DND-41 (cell line): ENCODE results near the gene FRK.

ENCODE experiments used
- ATAC-seq: fragments of 200-7000 bp; cut with Tn5 transposase; 3 replicates; pipeline ENCODE4 v1.9.1; 2021; ENCODE audit warnings: low read depth; ENCODE audit not compliant: insufficient read depth
- DNase-seq: peaks from one replicate; pipeline ENCODE4 v3.0.0-alpha.2; 2020
- H2AFZ ChIP-seq: 2 replicates; pipeline ENCODE4 v1.6.0; 2012; ENCODE audit warnings: low read depth, low read length
- H3K27ac ChIP-seq: 2 replicates; pipeline ENCODE4 v1.5.1; 2012; ENCODE audit warnings: low read length, inconsistent platforms
- H3K27me3 ChIP-seq: fragments of 200-600 bp; sonication (generic); 2 replicates; pipeline ENCODE4 v1.6.0; 2012; ENCODE audit warnings: low read length, mild to moderate bottlenecking, inconsistent platforms; ENCODE audit not compliant: insufficient read depth, poor library complexity
- H3K36me3 ChIP-seq: 2 replicates; pipeline ENCODE4 v1.5.1; 2012; ENCODE audit warnings: low read length, inconsistent platforms; ENCODE audit not compliant: insufficient read depth
- H3K4me1 ChIP-seq: 2 replicates; pipeline ENCODE4 v1.5.1; 2012; ENCODE audit warnings: mild to moderate bottlenecking, low read length; ENCODE audit not compliant: insufficient read depth
- H3K4me2 ChIP-seq: 2 replicates; pipeline ENCODE4 v1.6.0; 2012; ENCODE audit warnings: mild to moderate bottlenecking, moderate library complexity, low read length, inconsistent platforms; ENCODE audit not compliant: insufficient read depth
- H3K4me3 ChIP-seq, 2 experiments: fragments of 200-600 bp in 1 of 2; shearing (Covaris generic) in 1 of 2; 2 replicates each; pipeline ENCODE4 v1.5.1; 2012 to 2016; ENCODE audit warnings: inconsistent platforms in 2 of 2, low read length in 2 of 2, mild to moderate bottlenecking in 2 of 2, low read depth in 1 of 2, moderate library complexity in 1 of 2
- H3K79me2 ChIP-seq: 2 replicates; pipeline ENCODE4 v1.6.0; 2012; ENCODE audit warnings: low read length, inconsistent platforms; ENCODE audit not compliant: insufficient read depth
- H3K9ac ChIP-seq: 2 replicates; pipeline ENCODE4 v1.6.0; 2012; ENCODE audit warnings: low read depth, mild to moderate bottlenecking, inconsistent platforms, low read length, moderate library complexity
- H3K9me3 ChIP-seq: 2 replicates; pipeline ENCODE4 v1.5.1; 2012; ENCODE audit warnings: low read length, moderate library complexity, mild to moderate bottlenecking, inconsistent platforms; ENCODE audit not compliant: insufficient read depth, severe bottlenecking
- H4K20me1 ChIP-seq: 2 replicates; pipeline ENCODE4 v1.6.0; 2012; ENCODE audit warnings: low read length; ENCODE audit not compliant: insufficient read depth
- CTCF ChIP-seq: IDR thresholded peaks from 2 replicates; pipeline ENCODE4 v1.5.1; 2012; ENCODE audit warnings: borderline replicate concordance, low read length, moderate library complexity, mild to moderate bottlenecking; ENCODE audit not compliant: poor library complexity, severe bottlenecking; ENCODE audit errors: extremely low read depth
- EZH2 ChIP-seq: IDR thresholded peaks from 3 replicates; pipeline ENCODE4 v1.6.1; 2012; ENCODE audit warnings: borderline replicate concordance, low read depth, mild to moderate bottlenecking, moderate library complexity, low read length, inconsistent platforms; ENCODE audit not compliant: severe bottlenecking

FRK gene

GRCh38 chr6:116078945-116079344 lies 18.3 kb upstream of the FRK start:
- Histone ChIP-seq H3K4me3 (no peak overlapping the region), H3K4me2 (no peak overlapping the region), H3K36me3 (no peaks in the 10 kb centered on the region), H3K27ac (no peak overlapping the region), H3K79me2 (no peaks in the 10 kb centered on the region), H4K20me1 (no peaks in the 10 kb centered on the region), H3K27me3 (peaks cover 4% of the 10 kb centered on the region), H2AFZ (no peak overlapping the region), H3K9me3 (no peaks in the 10 kb centered on the region), H3K9ac (no peak overlapping the region), H3K4me1 (no peaks in the 10 kb centered on the region)
- TF ChIP-seq CTCF = no peak
- TF ChIP-seq EZH2 = no peak
- DNase-seq (no peak), ATAC-seq (no peak)

GRCh38 chr6:116078522-116078921 lies 17.8 kb upstream of the FRK start:
- no peak for TF ChIP-seq EZH2
- TF ChIP-seq CTCF = no peak
- H3K9ac ChIP-seq = no peak overlapping the region
- DNase-seq (no peak), ATAC-seq (no peak)
- no peaks in the 10 kb centered on the region for H3K4me1 ChIP-seq
- H3K27ac ChIP-seq = no peak overlapping the region
- no peak overlapping the region for H2AFZ ChIP-seq
- H3K79me2 ChIP-seq = no peaks in the 10 kb centered on the region
- no peaks in the 10 kb centered on the region for H3K36me3 ChIP-seq
- H4K20me1 ChIP-seq = no peaks in the 10 kb centered on the region
- H3K4me2 ChIP-seq = no peak overlapping the region
- H3K27me3 ChIP-seq = peaks cover 4% of the 10 kb centered on the region
- no peaks in the 10 kb centered on the region for H3K9me3 ChIP-seq
- no peak overlapping the region for H3K4me3 ChIP-seq

- no peak overlapping the region for H3K4me2 ChIP-seq
- ATAC-seq (no peak), DNase-seq (no peak)
- no peaks in the 10 kb centered on the region for H3K9me3 ChIP-seq
- H3K4me3 ChIP-seq = no peak overlapping the region
- no peak overlapping the region for H2AFZ ChIP-seq
- no peaks in the 10 kb centered on the region for H4K20me1 ChIP-seq
- H3K79me2 ChIP-seq = no peaks in the 10 kb centered on the region
- H3K27me3 ChIP-seq = no peaks in the 10 kb centered on the region
- TF ChIP-seq EZH2 (no peak), CTCF (no peak)
- no peaks in the 10 kb centered on the region for H3K36me3 ChIP-seq
- H3K27ac ChIP-seq = no peak overlapping the region
- H3K9ac ChIP-seq = no peak overlapping the region
- no peaks in the 10 kb centered on the region for H3K4me1 ChIP-seq
Observed at GRCh38 chr6:116074732-116075390, 14.2 kb upstream of the FRK start.
